ENCODE measurements around the gene ADCY4. TPM values are rescaled to one million over a fixed set of nuclear protein-coding genes. Genes with fewer than 3 reads are reported as not detected.

ADCY4 gene
- total and polyA plus RNA-seq, 10 of the 15 experiments (the other 5 are each of a cell fraction or from before 2014, with no cell fraction given), result 0.05 to 0.87 (median 0.21) TPM; not detected in 1

- TF ChIP-seq PML (IDR thresholded peaks at IDR 0.05; ENCODE audit: low read length), result no peak
- TF ChIP-seq BACH1 (IDR thresholded peaks at IDR 0.05; ENCODE audit: borderline replicate concordance), result no peak
- TF ChIP-seq CHD2 (IDR thresholded peaks at IDR 0.05; ENCODE audit: borderline replicate concordance, low read depth, low read length), result no peak
- no peak for TF ChIP-seq ZBED1 (IDR thresholded peaks at IDR 0.05; ENCODE audit: borderline replicate concordance)
- TF ChIP-seq NFIC (IDR thresholded peaks at IDR 0.05; ENCODE audit: low read depth, low read length), result no peak
- no peak for TF ChIP-seq CHD4 (IDR thresholded peaks at IDR 0.05)
- TF ChIP-seq SRF (IDR thresholded peaks at IDR 0.05; ENCODE audit: low read depth in 2 of 2, low read length in 2 of 2), result no peak
- intact Hi-C loops (cut with micrococcal nuclease; ENCODE audit: unreplicated experiment) (no loop called here), in situ Hi-C loops (cut with MboI) (no loop called here)
- no peak for FAIRE-seq
- Histone ChIP-seq H3K4me1 (ENCODE audit: control insufficient read depth, insufficient read depth, low read length) (no peaks in the 10 kb centered on the region), H4K20me1 (ENCODE audit: control insufficient read depth, insufficient read depth) (no peaks in the 10 kb centered on the region), H3K79me2 (ENCODE audit: control insufficient read depth, insufficient read depth, low read length) (no peaks in the 10 kb centered on the region), H3K36me3 (ENCODE audit: control insufficient read depth in 2 of 2, insufficient read depth in 2 of 2, low read length in 1 of 2) (no peaks in the 10 kb centered on the region), H3K4me3 (no peak overlapping the region), H3K9me3 (replicated peaks; ENCODE audit: control insufficient read depth, insufficient read depth, low read length) (no peaks in the 10 kb centered on the region), H3K4me2 (ENCODE audit: control insufficient read depth, insufficient read depth) (no peak overlapping the region), H3K27me3 (replicated peaks in 1 of 2; ENCODE audit: control insufficient read depth in 2 of 2, insufficient read depth in 2 of 2, low read length in 1 of 2) (no peaks in the 10 kb centered on the region), H3K27ac (ENCODE audit: control insufficient read depth, insufficient read depth) (no peak overlapping the region), H3K9ac (ENCODE audit: control insufficient read depth, insufficient read depth, low read length) (no peak overlapping the region), H2AFZ (ENCODE audit: control insufficient read depth, low read depth, low read length) (no peak overlapping the region)
- no peak for DNase-seq (ENCODE audit: low read depth, low spot score)
- RAD21 ChIA-PET (ENCODE audit: unreplicated experiment), result no interaction called here
- no TSS peak for BruUV-seq (replicated peaks)
- no peak for ATAC-seq
- SMC1A ChIA-PET (ENCODE audit: uncharacterized antibody, unreplicated experiment), result interaction anchor here (0.9 kb wide), 1 partner anchor 55 kb away, joined by 3 read pairs; no protein-coding TSS in a partner anchor
- POLR2A ChIA-PET, result interaction anchor here (1.1 kb wide), 1 partner anchor 10 kb away, joined by 3 read pairs; no protein-coding TSS in a partner anchor
- WGBS (ENCODE audit: insufficient coverage, insufficient replicate concordance, low lambda C conversion rate, missing lambda C conversion rate), result 54% methylated on average over 15 of the region's 16 CpGs
- CTCF ChIA-PET, result interaction anchor here (0.8 to 2.8 kb wide), 2 partner anchors 30 to 55 kb away, joined by 3 to 8 read pairs; no protein-coding TSS in a partner anchor
Measured at GRCh38 chr14:24376448-24377070, 41.7 kb upstream of the ADCY4 start.
